WTC11 (cell line): ENCODE data around the gene MARVELD1. TPM values are rescaled to one million over a fixed set of nuclear protein-coding genes. Genes with fewer than 3 reads are reported as not detected.
"Not testable (repeated sequence)": the region's sequence is repeated elsewhere in the genome, so short reads cannot be mapped to it uniquely, and the experiment has no call there.

Experiments
- ATAC-seq: fragments of 200-7000 bp; cut with Tn5 transposase; 2 replicates; pipeline ENCODE4 v1.10.0; 2021; ENCODE audit warnings: mild to moderate bottlenecking, moderate library complexity
- CTCF ChIA-PET: fragments of 300-600 bp; sonication (Branson Sonifier 250); formaldehyde crosslinking; loops from one replicate; lab custom pipeline; 2021; ENCODE audit warnings: antibody characterized with exemption; lab: Charles Lee
- POLR2A ChIA-PET: fragments of 350-600 bp; sonication (Branson Sonifier 250); formaldehyde crosslinking; loops from one replicate; lab custom pipeline; 2021; ENCODE audit warnings: antibody characterized with exemption; lab: Charles Lee
- DNase-seq: peaks from one replicate; pipeline ENCODE4 v3.0.0; 2021; ENCODE audit warnings: low spot score
- H3K27ac Mint-ChIP-seq: 2 replicates; pipeline ENCODE4 v1.8.0; 2021; ENCODE audit warnings: mixed read lengths
- H3K27me3 Mint-ChIP-seq: 2 replicates; pipeline ENCODE4 v1.8.0; 2021; ENCODE audit warnings: low read depth, mild to moderate bottlenecking, moderate library complexity, mixed read lengths
- H3K36me3 Mint-ChIP-seq: 2 replicates; pipeline ENCODE4 v1.8.0; 2021; ENCODE audit warnings: mixed read lengths
- H3K4me1 Mint-ChIP-seq: 2 replicates; pipeline ENCODE4 v1.8.0; 2022; ENCODE audit warnings: mixed read lengths
- H3K4me3 Mint-ChIP-seq: 2 replicates; pipeline ENCODE4 v1.8.0; 2021; ENCODE audit warnings: mild to moderate bottlenecking, moderate library complexity, mixed read lengths
- H3K9me3 Mint-ChIP-seq: 2 replicates; pipeline ENCODE4 v1.8.0; 2021; ENCODE audit warnings: mixed read lengths
- ATF6 ChIP-seq: sonication (generic); formaldehyde crosslinking; IDR thresholded peaks from 2 replicates; pipeline ENCODE4 v1.8.1; 2023; ENCODE audit warnings: mild to moderate bottlenecking, missing genetic modification reagents
- CBFB ChIP-seq: sonication (generic); formaldehyde crosslinking; IDR thresholded peaks from 2 replicates; pipeline ENCODE4 v1.8.1; 2022; ENCODE audit warnings: mild to moderate bottlenecking, low read depth, missing genetic modification reagents
- CDX4 ChIP-seq: fragments of 250-450 bp; sonication (Bioruptor Pico); IDR thresholded peaks from 2 replicates; pipeline ENCODE4 v1.9.0; 2021; ENCODE audit warnings: moderate library complexity, mild to moderate bottlenecking, inconsistent platforms, borderline replicate concordance
- EMX1 ChIP-seq: fragments of 250-450 bp; sonication (Bioruptor Pico); IDR thresholded peaks from 2 replicates; pipeline ENCODE4 v1.8.0; 2021; ENCODE audit warnings: mild to moderate bottlenecking
- FOXJ3 ChIP-seq: sonication (generic); formaldehyde crosslinking; IDR thresholded peaks from 2 replicates; pipeline ENCODE4 v1.9.0; 2021; ENCODE audit warnings: missing genetic modification reagents, mild to moderate bottlenecking, borderline replicate concordance
- GTF2I ChIP-seq: fragments of 250-450 bp; sonication (Bioruptor Pico); conservative IDR thresholded peaks from 2 replicates; pipeline ENCODE4 v1.4.0; 2021; ENCODE audit warnings: mild to moderate bottlenecking
- IRF2 ChIP-seq: sonication (generic); formaldehyde crosslinking; IDR thresholded peaks from 2 replicates; pipeline ENCODE4 v1.8.0; 2022; ENCODE audit warnings: low read depth, missing genetic modification reagents, borderline replicate concordance
- JAZF1 ChIP-seq: fragments of 250-450 bp; sonication (Bioruptor Pico); IDR thresholded peaks from 2 replicates; pipeline ENCODE4 v1.9.0; 2021; ENCODE audit warnings: moderate library complexity, mild to moderate bottlenecking, inconsistent platforms
- NFYB ChIP-seq: sonication (generic); formaldehyde crosslinking; conservative IDR thresholded peaks from 2 replicates; pipeline ENCODE4 v1.8.0; 2022; ENCODE audit warnings: low read depth, missing genetic modification reagents
- RELA ChIP-seq: sonication (generic); formaldehyde crosslinking; IDR thresholded peaks from 2 replicates; pipeline ENCODE4 v1.8.1; 2022; ENCODE audit warnings: missing genetic modification reagents, mild to moderate bottlenecking, borderline replicate concordance
- TEAD1 ChIP-seq: sonication (generic); formaldehyde crosslinking; IDR thresholded peaks from 2 replicates; pipeline ENCODE4 v1.8.0; 2022; ENCODE audit warnings: mild to moderate bottlenecking, missing genetic modification reagents
- TEAD4 ChIP-seq: sonication (generic); formaldehyde crosslinking; IDR thresholded peaks from 2 replicates; pipeline ENCODE4 v1.8.0; 2022; ENCODE audit warnings: mild to moderate bottlenecking, missing genetic modification reagents
- ZNF263 ChIP-seq: sonication (generic); formaldehyde crosslinking; IDR thresholded peaks from 2 replicates; pipeline ENCODE4 v1.8.1; 2022; ENCODE audit warnings: low read depth, mild to moderate bottlenecking, moderate library complexity, missing genetic modification reagents
- ZNF671 ChIP-seq: fragments of 250-450 bp; sonication (Bioruptor Pico); IDR thresholded peaks from 2 replicates; pipeline ENCODE4 v1.8.0; 2021; ENCODE audit warnings: mild to moderate bottlenecking
- total RNA-seq: library from RNA; stranded (reverse); gene quantifications from 3 replicates; pipeline ENCODE4 v1.2.3, GENCODE V29; 2021
- TF ChIP-seq, protein P1 (sequence below): sonication (generic); formaldehyde crosslinking; IDR thresholded peaks from 2 replicates; pipeline ENCODE4 v1.8.0; 2022; ENCODE audit warnings: missing genetic modification reagents
- TF ChIP-seq, protein P2 (sequence below): sonication (generic); formaldehyde crosslinking; IDR thresholded peaks from 2 replicates; pipeline ENCODE4 v1.8.1; 2023; ENCODE audit warnings: mild to moderate bottlenecking, missing genetic modification reagents, moderate library complexity

The MARVELD1 gene
- total RNA-seq, 1 experiment from 2014 or later = 37.7 TPM

DNA sequence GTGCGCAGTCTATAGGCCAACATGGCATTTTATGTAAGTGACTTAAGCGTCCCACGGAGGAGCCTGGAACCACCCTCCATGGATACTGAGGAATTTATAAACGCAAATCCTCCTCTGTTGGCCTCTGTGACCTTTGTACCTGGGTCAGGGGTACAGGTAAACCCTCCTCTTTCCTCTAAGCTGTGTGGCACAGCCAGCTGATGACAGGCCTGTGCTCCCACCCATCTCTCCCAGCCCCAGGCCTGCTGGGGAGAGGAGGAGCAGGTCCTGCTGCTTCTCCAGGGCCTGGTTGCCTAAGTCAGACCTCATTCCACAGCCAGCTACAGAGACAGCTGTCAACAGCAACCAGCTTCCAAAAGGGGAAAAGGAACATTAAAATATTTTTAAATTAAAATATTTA is 31.5 kb upstream of the MARVELD1 start (continued):
- TF ChIP-seq NFYB (CRISPR knock-in tag) (no peak), GTF2I (CRISPR knock-in tag) (no peak), ATF6 (CRISPR knock-in tag) (no peak), FOXJ3 (CRISPR knock-in tag) (no peak), ZNF263 (CRISPR knock-in tag) (no peak)

DNA sequence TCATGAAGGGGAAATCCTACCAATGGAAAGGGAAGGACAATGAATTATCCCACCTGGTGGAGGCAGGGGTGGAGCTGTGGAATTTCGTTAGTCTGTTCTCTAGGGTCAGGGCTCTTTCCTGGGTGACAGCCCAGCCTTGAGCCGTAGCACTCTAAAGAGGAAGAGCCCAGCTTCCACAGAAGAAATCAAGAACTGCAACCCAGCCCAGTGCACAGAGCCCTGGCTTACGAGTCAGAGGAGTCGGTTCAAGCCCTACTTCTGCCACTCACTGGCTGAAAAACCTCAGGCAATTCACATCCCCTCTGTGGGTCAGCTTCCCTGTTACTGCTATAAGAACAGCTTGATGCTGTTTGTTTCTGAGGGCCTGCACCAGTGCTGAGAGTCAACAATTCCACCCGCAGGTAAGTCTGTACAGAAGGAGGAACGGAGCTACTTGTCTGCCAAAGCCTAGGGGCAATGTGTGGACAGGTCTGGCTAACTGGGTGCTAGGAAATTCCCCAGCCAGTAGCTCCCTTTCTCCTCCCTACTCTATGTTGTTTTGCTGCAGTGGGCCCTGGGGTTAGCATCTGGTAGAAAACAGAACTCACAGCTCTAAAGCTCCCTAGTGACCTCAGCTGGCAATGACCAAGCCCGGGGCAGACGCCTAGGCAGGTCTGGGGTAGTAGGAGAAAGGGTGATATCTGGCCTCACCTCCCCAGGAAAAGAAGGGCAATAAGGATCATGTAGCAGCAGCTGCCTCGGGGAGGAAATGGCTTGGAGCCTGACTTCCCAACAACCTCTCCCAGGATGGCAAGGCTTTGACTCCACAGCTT is 29.8 kb upstream of the MARVELD1 start:
- TF ChIP-seq ZNF671 (CRISPR knock-in tag) = no peak
- TF ChIP-seq ZNF263 (CRISPR knock-in tag) = no peak
- no peak for TF ChIP-seq IRF2
- TF ChIP-seq RELA (CRISPR knock-in tag) = no peak
- no peak for TF ChIP-seq TEAD4 (CRISPR knock-in tag)
- no peak for TF ChIP-seq TEAD1 (CRISPR knock-in tag)
- TF ChIP-seq, protein P1, sequence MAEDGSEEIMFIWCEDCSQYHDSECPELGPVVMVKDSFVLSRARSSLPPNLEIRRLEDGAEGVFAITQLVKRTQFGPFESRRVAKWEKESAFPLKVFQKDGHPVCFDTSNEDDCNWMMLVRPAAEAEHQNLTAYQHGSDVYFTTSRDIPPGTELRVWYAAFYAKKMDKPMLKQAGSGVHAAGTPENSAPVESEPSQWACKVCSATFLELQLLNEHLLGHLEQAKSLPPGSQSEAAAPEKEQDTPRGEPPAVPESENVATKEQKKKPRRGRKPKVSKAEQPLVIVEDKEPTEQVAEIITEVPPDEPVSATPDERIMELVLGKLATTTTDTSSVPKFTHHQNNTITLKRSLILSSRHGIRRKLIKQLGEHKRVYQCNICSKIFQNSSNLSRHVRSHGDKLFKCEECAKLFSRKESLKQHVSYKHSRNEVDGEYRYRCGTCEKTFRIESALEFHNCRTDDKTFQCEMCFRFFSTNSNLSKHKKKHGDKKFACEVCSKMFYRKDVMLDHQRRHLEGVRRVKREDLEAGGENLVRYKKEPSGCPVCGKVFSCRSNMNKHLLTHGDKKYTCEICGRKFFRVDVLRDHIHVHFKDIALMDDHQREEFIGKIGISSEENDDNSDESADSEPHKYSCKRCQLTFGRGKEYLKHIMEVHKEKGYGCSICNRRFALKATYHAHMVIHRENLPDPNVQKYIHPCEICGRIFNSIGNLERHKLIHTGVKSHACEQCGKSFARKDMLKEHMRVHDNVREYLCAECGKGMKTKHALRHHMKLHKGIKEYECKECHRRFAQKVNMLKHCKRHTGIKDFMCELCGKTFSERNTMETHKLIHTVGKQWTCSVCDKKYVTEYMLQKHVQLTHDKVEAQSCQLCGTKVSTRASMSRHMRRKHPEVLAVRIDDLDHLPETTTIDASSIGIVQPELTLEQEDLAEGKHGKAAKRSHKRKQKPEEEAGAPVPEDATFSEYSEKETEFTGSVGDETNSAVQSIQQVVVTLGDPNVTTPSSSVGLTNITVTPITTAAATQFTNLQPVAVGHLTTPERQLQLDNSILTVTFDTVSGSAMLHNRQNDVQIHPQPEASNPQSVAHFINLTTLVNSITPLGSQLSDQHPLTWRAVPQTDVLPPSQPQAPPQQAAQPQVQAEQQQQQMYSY = no peak
- no peak for TF ChIP-seq FOXJ3 (CRISPR knock-in tag)
- no peak for TF ChIP-seq CBFB (CRISPR knock-in tag)
- TF ChIP-seq, protein P2, sequence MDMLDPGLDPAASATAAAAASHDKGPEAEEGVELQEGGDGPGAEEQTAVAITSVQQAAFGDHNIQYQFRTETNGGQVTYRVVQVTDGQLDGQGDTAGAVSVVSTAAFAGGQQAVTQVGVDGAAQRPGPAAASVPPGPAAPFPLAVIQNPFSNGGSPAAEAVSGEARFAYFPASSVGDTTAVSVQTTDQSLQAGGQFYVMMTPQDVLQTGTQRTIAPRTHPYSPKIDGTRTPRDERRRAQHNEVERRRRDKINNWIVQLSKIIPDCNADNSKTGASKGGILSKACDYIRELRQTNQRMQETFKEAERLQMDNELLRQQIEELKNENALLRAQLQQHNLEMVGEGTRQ = no peak
- TF ChIP-seq JAZF1 (CRISPR knock-in tag) = no peak
- no peak for TF ChIP-seq CDX4 (CRISPR knock-in tag)
- no peak for TF ChIP-seq EMX1
- H3K4me1 Mint-ChIP-seq = peaks cover 32% of the 10 kb centered on the region
- ChIA-PET CTCF (interaction anchor here (0.7 to 2.8 kb wide), 14 partner anchors 10 to 355 kb away, joined by 3 to 21 read pairs (median 4); partner anchors contain the start of genes ANKRD2, MARVELD1 and PI4K2A), POLR2A (interaction anchor here (1.2 kb wide), 2 partner anchors 30 to 31 kb away, joined by 4 read pairs; partner anchors contain the start of gene MARVELD1)
- H3K36me3 Mint-ChIP-seq = no peaks in the 10 kb centered on the region
- peaks cover 14% of the 10 kb centered on the region for H3K27me3 Mint-ChIP-seq
- H3K9me3 Mint-ChIP-seq = no peaks in the 10 kb centered on the region
- ATAC-seq (no peak), DNase-seq (no peak)
- H3K4me3 Mint-ChIP-seq = no peak overlapping the region
- peak overlapping the region; percentile 49; the same call in 1 of the 2 replicates for H3K27ac Mint-ChIP-seq

- peaks cover 32% of the 10 kb centered on the region for H3K4me1 Mint-ChIP-seq
- CTCF ChIA-PET = interaction anchor here (0.6 to 2.8 kb wide), 15 partner anchors 11 to 874 kb away, joined by 3 to 21 read pairs (median 4); partner anchors contain the start of genes ANKRD2, MARVELD1 and PI4K2A
- POLR2A ChIA-PET = interaction anchor here (0.7 to 1.2 kb wide), 3 partner anchors 29 to 75 kb away, joined by 3 to 4 read pairs (median 4); partner anchors contain the start of gene MARVELD1
- H3K9me3 Mint-ChIP-seq, H3K4me3 Mint-ChIP-seq, DNase-seq, ATAC-seq, H3K36me3 Mint-ChIP-seq: not testable (repeated sequence)
- H3K27me3 Mint-ChIP-seq = peaks cover 15% of the 10 kb centered on the region
- 0 out of 2 replicates have a peak overlapping the region, but pooled peaks have one; percentile 49 for H3K27ac Mint-ChIP-seq
These were observed 29.2 kb upstream of the MARVELD1 start for GRCh38 chr10:97684368-97684713.
